HuH-7 (cell line): ENCODE data around the gene NCF2.
A peak's percentile ranks its signal among the peaks of the same experiment; 100 is the strongest.

Experiments used
- DNase-seq: peaks from one replicate; pipeline ENCODE4 v3.0.0; 2011; ENCODE audit warnings: low spot score

NCF2 gene

DNA sequence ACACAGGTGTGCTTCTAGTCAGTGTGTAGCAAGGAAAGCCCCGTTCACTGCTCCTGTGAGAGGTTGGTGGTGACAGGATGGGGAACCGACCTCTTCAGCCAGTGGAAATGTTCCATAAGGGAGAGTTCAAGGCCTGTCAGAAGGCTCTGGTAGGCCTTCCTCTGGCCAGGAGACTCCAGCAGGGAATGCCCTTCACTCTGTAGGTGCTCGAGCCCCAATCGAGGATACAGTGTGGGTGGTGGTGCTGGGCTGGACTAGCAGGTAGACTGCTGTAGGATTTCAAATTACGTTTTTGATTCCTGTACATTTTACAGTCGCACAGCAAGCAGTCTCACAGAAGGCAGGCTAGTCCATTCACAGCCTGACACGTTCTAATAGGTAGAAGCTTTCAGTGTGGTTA, 37.8 kb downstream of the NCF2 start:
- no peak for DNase-seq

DNA sequence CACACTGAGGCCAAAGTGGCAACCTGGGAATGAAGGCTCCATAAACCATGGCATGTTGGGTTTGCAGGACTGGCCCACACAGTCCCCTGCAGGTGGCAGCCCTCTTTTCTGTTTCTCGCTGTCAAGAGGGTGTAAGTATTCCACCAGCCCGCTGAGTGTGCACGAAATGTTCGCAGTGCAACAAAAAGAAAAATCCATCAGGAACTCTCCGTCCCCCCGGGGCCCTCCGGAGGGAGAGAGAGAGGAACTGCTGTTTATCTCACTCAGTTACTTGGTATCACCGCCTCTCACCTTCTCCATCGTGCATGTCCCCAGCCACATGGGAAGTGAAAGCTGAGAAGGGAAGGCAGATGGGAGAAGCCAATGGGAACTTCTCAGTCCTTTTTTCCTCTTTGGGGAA, 38.3 kb downstream of the NCF2 start:
- DNase-seq = no peak

DNA sequence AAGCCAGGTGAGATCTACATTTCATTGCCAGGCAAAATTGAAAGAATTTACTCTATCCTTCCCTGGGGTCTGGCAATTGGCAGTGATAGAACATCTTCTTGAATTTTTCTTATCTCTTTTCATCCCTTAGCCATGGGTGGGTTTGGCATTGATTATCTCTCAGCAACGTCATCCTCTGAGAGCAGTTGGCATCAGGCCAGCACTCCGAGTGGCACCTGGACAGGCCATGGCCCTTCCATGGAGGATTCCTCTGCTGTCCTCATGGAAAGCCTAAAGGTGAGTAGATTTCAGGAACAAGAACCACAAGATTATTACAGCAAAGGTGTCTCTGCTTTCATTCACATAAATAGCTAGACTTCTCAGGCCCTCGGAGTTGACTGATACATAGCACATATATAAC, 39.3 kb downstream of the NCF2 start:
- no peak for DNase-seq

DNA sequence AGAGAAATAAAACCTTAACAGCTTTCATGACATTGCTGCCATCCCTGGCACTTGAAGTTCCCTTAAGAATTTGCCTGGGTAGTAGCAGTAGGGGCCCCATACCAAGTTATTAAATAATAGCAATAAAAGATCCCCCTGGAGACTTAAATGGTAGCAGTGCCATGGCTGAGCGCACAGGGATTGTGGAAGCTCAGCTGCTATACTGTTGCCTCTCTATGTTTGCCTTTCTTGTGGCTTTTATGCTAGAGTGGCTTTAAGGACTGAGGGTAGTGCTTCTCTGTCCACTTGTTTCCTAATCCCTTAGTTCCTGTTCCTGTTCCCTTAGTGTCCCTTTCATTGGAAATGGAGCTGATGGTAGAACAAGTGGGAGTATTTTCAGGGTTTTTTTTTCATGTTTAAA, 42.1 kb downstream of the NCF2 start:
- no peak for DNase-seq

DNA sequence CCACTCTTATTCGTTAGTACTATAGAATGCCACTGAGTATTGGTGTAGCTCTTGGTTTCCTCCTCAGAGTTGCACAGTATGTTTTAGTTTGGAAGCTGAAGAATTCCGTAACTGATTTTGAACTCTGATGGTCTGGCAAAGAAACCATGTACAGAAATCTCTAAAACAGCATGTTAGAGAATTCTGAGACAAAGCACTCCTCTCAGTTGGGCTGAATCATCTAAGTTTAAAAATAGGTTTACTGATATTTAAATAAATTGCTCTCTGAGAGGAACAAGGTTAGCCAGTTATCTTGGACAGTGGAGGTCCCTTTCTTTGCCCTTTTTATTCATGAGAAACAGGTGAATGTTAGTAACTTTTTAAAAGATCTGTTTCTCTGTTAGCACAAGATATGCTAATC, 43.8 kb downstream of the NCF2 start:
- DNase-seq = no peak

DNA sequence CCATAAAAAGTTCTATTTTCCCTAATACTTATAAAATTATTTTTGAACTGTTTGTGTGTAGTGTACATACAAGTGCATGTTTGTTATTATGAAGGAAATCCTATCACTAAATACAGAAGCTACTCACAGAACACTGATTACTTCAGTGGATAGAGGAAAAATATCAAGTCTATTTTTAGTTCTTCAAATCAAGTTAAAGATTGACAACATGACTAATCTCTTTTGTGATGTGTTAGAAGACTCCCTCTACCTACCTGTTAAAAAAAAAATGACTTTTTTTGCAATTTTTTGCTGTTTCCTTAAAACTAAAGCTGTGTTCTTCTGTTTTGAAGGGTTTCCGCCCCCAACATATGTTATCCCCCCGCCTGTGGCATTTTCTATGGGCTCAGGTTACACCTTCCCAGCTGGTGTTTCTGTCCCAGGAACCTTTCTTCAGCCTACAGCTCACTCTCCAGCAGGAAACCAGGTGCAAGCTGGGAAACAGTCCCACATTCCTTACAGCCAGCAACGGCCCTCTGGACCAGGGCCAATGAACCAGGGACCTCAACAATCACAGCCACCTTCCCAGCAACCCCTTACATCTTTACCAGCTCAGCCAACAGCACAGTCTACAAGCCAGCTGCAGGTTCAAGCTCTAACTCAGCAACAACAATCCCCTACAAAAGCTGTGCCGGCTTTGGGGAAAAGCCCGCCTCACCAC, 45.5 kb downstream of the NCF2 start:
- no peak for DNase-seq

DNA sequence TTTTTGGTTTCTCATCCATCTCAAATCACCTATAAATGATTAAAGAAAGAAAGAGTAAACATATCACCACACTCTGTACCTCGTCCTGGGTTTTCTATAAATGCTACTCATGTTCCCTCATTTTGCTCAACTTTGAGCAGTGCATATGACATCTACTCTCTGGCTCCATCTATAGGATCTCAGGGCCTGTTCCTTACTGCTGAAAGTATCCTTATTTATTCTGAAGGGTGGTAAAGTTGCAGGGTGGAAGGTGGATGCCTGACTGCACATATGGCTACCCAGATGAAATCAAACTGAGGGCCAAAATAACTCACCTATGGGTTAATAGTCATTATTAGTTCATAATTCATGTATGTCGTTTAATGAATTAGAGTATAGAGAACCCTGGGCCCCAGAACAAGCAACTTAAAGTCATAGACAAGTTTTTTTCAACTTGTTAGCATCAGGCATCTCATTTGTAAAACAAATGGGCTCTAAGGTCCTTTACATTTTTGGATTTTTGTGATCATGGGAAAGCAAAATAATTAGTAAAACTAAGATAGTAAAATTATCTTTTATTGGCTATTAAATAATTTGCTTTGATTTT, 46.5 kb downstream of the NCF2 start:
- DNase-seq = peak; percentile 31

DNA sequence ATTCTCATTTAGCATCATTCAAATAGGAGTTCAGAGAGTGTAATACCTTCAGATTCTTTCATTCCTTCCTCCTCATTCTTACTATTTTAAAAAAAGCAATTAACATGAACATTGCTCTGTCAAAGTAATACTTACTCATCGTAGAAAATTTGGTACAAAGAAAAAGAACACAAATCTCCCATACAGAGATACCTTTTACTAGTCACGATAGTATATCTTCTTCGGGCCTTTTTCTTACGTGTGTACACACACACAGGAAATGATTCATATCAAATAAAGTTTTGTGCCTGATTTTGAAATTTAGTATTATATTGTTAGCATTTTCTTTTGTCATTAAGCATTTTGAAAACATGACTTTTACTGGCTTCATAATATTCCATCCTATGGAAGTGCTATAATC, 52.9 kb downstream of the NCF2 start:
- DNase-seq = no peak

DNA sequence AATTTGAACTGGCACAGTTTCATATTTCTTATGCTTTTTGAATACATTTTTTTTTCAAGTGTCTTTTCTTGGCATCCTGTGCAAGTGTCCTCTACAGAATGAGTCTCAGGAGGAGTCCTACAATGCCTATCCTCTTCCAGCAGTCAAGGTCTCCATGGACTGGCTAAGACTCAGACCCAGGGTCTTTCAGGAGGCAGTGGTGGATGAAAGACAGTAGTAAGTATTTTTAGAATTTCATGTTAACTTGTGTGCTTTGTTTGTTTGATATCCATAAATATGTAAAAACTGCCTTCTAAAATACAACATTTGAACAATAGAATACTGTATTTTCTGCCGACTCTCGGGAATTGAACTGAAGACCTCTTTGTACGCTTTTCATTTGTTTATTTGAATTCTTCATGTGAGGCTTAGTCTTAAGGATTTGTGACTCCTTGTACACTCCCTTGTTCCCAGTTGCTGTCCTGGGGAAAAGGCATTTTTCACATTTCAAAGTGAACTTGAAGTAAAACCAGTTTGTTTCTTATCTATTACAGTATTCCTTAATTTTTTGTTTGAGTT, 56.6 kb downstream of the NCF2 start:
- DNase-seq = no peak

DNA sequence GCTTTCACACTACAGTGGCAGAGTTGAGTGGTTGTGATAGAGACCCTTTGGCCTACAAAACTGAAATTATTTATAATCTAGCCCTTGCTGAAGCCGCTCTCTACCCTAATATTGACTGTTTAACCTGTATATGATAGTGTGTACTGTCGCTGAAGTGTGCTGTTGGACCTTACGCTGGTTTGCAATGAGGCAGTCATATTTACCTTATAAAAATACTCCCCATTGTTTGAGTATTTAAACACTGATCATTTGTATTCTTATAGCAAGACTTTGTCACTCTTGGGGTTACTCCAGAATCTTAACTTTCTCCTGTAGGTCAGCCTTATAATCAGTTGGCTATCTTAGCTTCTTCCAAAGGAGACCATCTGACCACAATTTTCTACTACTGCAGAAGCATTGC, 61.7 kb downstream of the NCF2 start:
- DNase-seq = no peak

DNA sequence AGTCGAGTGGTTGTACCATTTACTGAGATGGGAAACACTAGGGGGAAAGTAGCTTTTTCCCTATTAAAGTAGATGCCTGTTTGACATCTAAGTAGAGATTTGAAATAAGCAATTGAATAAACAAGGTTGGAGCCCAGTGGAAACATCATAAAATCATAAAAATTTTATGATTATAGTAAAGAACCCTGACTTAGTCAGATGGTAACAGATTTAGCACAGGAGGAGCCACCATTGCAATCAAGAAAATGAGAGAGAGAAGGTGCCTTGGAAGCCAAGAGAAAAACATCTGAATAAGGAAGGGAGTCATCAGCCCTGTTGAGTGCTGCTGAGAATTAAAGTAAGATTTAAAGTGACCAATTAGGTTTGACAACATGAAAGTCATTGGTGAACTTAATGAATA, 68.2 kb downstream of the NCF2 start:
- no peak for DNase-seq

DNA sequence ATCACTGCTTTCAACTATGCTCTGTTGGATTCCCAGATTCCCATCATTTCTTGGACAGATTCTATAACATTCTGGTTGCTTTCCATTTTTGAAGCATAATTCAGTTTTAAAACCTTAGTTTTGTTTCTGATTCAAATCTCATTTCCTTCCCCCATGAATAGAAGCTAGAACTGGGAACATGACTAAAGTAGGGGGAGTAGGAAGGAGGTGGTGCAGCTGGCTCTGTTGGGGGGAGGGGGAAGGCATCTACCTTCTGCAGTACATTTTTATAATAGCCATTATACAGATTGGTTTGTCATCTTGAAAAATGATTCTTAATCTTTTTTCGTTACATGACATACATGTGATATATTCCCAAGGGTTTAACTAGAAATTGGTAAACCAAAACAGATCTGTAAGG, 69.9 kb downstream of the NCF2 start:
- no peak for DNase-seq

DNA sequence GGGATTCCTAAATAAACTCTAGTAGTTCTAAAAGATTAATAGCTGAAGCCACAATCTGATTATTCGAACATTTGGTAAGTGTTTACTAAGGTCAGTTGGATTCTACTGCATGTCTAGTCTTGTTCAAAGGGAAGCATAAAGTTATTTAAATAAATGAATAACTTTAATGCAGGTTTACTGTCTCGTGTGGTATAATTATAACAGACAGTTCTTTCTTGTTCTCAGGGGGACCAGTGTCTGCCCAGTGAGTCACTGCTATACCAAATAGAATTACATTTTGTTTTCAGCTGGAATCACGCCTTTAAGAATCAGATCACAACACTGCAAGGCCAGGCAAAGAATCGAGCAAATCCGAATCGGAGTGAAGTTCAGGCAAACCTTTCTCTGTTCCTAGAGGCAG, 72.9 kb downstream of the NCF2 start:
- no peak for DNase-seq

DNA sequence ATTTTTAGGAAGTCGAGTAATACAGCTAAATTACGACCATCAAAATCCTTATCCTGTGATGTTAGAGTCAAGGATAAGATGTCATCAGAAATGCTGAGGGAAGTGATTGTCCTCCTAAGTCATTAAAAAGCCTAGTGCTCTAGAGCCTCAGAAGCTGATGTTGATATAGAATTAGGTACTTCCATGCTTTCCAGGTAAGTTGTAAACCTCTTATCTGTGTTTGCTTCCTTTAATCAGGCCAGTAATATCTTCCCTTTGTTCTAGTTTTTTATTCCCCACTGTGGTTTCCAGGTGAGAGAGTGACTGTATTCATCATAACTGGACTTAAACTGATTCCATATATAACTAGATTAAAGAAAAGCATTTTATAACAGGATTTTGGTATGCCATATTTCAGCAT, 73.5 kb downstream of the NCF2 start:
- no peak for DNase-seq

DNA sequence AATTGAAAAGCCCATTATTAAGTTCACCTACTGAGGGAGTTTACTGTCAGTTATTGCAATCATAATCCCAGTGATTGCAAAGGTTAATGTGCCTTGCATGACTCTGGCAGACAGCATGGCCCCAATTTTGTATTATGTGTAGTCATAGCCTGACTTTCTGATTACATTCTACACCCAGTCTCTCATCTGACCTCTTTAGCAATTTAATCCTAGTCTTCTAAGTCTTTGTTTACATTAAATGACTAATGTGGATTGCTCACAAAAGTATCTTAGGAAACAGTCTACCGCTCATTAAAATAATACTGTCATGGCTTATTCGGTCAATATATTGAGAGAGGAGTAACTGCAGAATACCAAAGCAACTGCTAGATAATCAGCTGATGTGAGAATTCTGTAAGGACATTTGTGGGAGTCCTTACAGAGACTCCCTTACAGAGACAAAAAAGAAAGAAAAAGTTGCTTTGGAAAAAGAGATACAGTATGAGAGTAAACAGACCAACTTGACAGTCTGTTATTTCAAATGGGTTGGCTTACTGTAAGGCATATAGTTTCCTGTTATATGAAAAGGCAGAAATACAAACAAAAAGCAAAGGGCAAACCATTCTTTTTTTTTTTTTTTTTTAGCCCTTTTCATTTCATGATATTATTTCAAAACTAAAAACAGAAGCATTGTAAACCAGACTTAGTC, 75.1 kb downstream of the NCF2 start:
- no peak for DNase-seq

DNA sequence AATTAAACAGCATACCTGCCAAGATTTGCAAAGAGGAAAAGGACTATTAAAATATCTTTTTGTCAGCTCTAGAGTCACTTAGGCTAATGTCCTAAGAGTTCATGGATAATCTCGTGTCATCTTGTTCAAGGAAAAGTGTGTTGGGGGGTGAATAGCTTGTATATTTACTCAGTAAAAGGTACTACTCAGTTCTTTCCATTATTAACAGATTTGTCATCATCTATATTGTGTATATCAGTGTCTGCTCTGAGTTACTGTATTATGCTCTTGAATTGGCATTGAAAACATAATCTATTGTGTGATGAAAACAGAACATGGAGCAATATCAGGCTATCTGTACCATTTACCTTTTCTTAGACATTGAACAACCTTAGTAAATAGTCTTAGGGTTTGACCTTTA, 76.0 kb downstream of the NCF2 start:
- no peak for DNase-seq

DNA sequence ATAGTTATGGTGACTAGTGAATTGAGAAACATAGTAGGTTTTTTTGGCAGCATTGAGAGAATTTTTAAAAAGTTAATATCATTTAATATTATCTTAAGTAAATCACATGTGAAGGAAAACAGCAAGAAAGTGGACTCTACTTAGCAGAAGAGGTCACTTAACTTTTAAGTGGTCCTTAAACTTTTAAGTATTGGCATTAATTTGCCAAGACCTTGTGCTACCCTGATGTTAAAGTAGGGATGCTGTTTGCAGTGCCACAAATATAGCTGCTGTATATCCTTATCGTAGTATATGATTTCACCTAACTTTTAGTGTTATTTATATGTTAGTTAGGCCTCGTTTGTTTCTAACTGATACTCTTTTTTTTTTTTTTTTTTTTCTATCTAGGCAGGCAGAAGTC, 77.8 kb downstream of the NCF2 start:
- no peak for DNase-seq

DNA sequence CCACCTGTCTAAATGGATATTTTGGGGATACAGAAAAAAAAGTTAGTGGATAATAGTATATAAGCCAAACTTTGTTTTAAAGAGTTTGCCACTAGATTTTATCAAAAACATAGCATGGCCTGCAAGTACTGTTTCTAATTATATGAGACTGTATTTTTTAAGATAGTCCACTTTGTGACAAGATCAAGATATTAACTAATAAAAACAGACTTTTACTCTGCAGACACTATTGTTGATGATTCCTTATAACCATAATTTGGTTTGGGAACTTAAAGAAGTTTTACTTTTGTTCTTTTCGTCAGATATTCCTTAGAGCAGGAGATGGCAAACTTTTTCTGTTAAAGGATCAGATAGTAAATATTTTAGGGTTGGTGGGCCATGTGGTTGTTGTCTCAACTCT, 81.6 kb downstream of the NCF2 start:
- no peak for DNase-seq

DNA sequence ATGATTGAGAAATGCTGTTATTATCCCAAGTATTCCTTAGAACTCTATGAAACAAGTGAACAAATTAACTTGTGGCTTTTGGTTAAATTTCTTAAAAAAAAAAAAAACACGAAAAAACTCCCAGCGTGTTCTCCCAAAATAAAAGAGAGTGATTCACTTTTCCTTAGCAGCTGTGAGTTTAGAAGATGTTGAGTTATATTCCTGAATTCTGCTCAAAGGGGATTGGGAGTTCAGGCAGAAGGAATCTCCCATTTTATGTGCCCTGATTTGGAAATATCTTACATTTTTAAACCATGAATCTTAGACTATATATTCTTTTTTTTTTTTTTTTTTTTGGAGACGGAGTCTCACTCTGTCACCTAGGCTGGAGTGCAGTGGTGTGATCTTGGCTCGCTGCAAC, 83.7 kb downstream of the NCF2 start:
- no peak for DNase-seq
